A549 (cell line): Measurements from ENCODE around the gene PPP2R2C. TPM values are rescaled to one million over a fixed set of nuclear protein-coding genes. Genes with fewer than 3 reads are reported as not detected.

Source experiments
- ATAC-seq, 2 experiments: fragments of 200-7000 bp in 1 of 2; fragments of >200 bp in 1 of 2; cut with Nextera tagmentation in 1 of 2; cut with Tn5 transposase in 1 of 2; 3 replicates each; pipeline versions ENCODE4 v1.8.0 to v1.9.1; 2018 to 2020; ENCODE audit warnings: mild to moderate bottlenecking in 1 of 2, moderate library complexity in 1 of 2
- CTCF ChIA-PET: fragments of 300-600 bp; sonication (Branson Sonifier 250); formaldehyde crosslinking; extraction: SDS; loops from one replicate; lab custom pipeline; 2021; ENCODE audit warnings: antibody characterized with exemption, inconsistent platforms; lab: Yijun Ruan, JAX
- POLR2A ChIA-PET: fragments of 350-600 bp; formaldehyde crosslinking; extraction: SDS; loops from one replicate; lab custom pipeline; 2021; ENCODE audit warnings: antibody characterized with exemption, inconsistent platforms; lab: Yijun Ruan, JAX
- DNase-seq, 2 experiments: peaks; one replicate each; pipeline versions ENCODE4 v3.0.0 to v3.0.0-alpha.2; 2011 to 2016; ENCODE audit warnings: low read depth in 1 of 2, low spot score in 1 of 2
- FAIRE-seq: peaks from 2 replicates; lab custom pipeline; 2011; peaks lifted over from hg19 to GRCh38; lab: Jason Lieb, UNC
- H3K27ac ChIP-seq, 2 experiments: fragments of >200 bp; sonication (Bioruptor Twin); formaldehyde crosslinking; 3 replicates each; pipeline ENCODE4 v1.5.1; 2016 to 2017
- H3K4me1 ChIP-seq: fragments of >200 bp; sonication (Bioruptor Twin); formaldehyde crosslinking; 3 replicates; pipeline ENCODE4 v1.6.1; 2016
- H3K4me2 ChIP-seq: fragments of >200 bp; sonication (Bioruptor Twin); formaldehyde crosslinking; 3 replicates; pipeline ENCODE4 v1.6.1; 2016
- H3K4me3 ChIP-seq: fragments of >200 bp; sonication (Bioruptor Twin); formaldehyde crosslinking; 3 replicates; pipeline ENCODE4 v1.5.1; 2016
- H3K9me3 ChIP-seq: fragments of >200 bp; sonication (Bioruptor Twin); formaldehyde crosslinking; 3 replicates; pipeline ENCODE4 v1.6.1; 2016
- CBX2 ChIP-seq: fragments of 200-600 bp; sonication (generic); IDR thresholded peaks from 2 replicates; pipeline ENCODE4 v1.6.1; 2016; ENCODE audit warnings: low read depth, mild to moderate bottlenecking, borderline replicate concordance
- CHD4 ChIP-seq: fragments of 200-600 bp; sonication (generic); IDR thresholded peaks from 2 replicates; pipeline ENCODE4 v1.6.1; 2016; ENCODE audit warnings: antibody characterized with exemption, mild to moderate bottlenecking, borderline replicate concordance
- CTCF ChIP-seq: fragments of >200 bp; sonication (Bioruptor Twin); formaldehyde crosslinking; IDR thresholded peaks from 3 replicates; pipeline ENCODE4 v1.5.1; 2016
- FOSL2 ChIP-seq, 2 experiments: fragments of 450-650 bp in 1 of 2; fragments of >200 bp in 1 of 2; sonication (Bioruptor Twin) in 1 of 2; formaldehyde crosslinking; IDR thresholded peaks; 2 replicates each; pipeline versions ENCODE4 v1.5.0 to v1.6.1; 2016 to 2020; ENCODE audit warnings: mild to moderate bottlenecking in 1 of 2, moderate library complexity in 1 of 2
- HEYL ChIP-seq: fragments of 250-450 bp; sonication (Bioruptor Pico); IDR thresholded peaks from 2 replicates; pipeline ENCODE4 v1.8.0; 2021; ENCODE audit warnings: mild to moderate bottlenecking, moderate library complexity
- HOXA7 ChIP-seq: fragments of 250-450 bp; sonication (Bioruptor Pico); IDR thresholded peaks from 2 replicates; pipeline ENCODE4 v1.5.0; 2020; ENCODE audit warnings: mild to moderate bottlenecking, moderate library complexity
- HOXB13 ChIP-seq: fragments of 250-450 bp; sonication (Bioruptor Pico); IDR thresholded peaks from 2 replicates; pipeline ENCODE4 v1.5.0; 2020; ENCODE audit warnings: low read depth, mild to moderate bottlenecking, moderate library complexity
- JUN ChIP-seq, 2 experiments: fragments of >200 bp; sonication (Bioruptor Twin); formaldehyde crosslinking; IDR thresholded peaks; 2 replicates in 1 of 2; 3 replicates in 1 of 2; pipeline ENCODE4 v1.6.1; 2016 to 2017
- PBX3 ChIP-seq: IDR thresholded peaks from 2 replicates; pipeline ENCODE4 v1.6.1; 2012
- PHF8 ChIP-seq: fragments of 200-600 bp; sonication (generic); IDR thresholded peaks from 2 replicates; pipeline ENCODE4 v1.6.1; 2016; ENCODE audit warnings: low read depth, mild to moderate bottlenecking, antibody characterized with exemption, moderate library complexity, borderline replicate concordance
- RAD21 ChIP-seq, 2 experiments: fragments of >200 bp in 1 of 2; sonication (Bioruptor Twin) in 1 of 2; formaldehyde crosslinking in 1 of 2; IDR thresholded peaks in 1 of 2; conservative IDR thresholded peaks in 1 of 2; 2 replicates in 1 of 2; 3 replicates in 1 of 2; pipeline ENCODE4 v1.6.1; 2012 to 2018; ENCODE audit warnings: inconsistent platforms in 1 of 2
- SMC3 ChIP-seq: fragments of >200 bp; sonication (Bioruptor Twin); formaldehyde crosslinking; IDR thresholded peaks from 3 replicates; pipeline ENCODE4 v1.6.1; 2018; ENCODE audit warnings: inconsistent platforms
- SREBF2 ChIP-seq: fragments of 450-650 bp; IDR thresholded peaks from 2 replicates; pipeline ENCODE4 v1.6.1; 2014; ENCODE audit warnings: mild to moderate bottlenecking, moderate library complexity
- TFCP2L1 ChIP-seq: fragments of 250-450 bp; sonication (Bioruptor Pico); IDR thresholded peaks from 2 replicates; pipeline ENCODE4 v1.5.0; 2021; ENCODE audit warnings: mild to moderate bottlenecking
- WGBS: methylation state at CpG from one replicate; pipeline ENCODE4 v1.1.6; 2017; ENCODE audit errors: missing lambda C conversion rate; 5-methylcytosine and 5-hydroxymethylcytosine counted together
- polyA plus RNA-seq, 4 experiments: library from polyadenylated mRNA; depleted of rRNA in 3 of 4; stranded (reverse); fragments of >200 nt; fragmentation: RNase III in 1 of 4; extraction: RNeasy Plus Mini Kit Qiagen cat#74134 plus additional on column Dnase treatment in 1 of 4; gene quantifications; 2 replicates in 3 of 4; 3 replicates in 1 of 4; pipeline ENCODE4 v1.2.3, GENCODE V29; 2011 to 2017
- TF ChIP-seq, protein P1 (sequence below): fragments of 250-450 bp; sonication (Bioruptor Pico); IDR thresholded peaks from 2 replicates; pipeline ENCODE4 v1.5.0; 2021; ENCODE audit warnings: mild to moderate bottlenecking, moderate library complexity, borderline replicate concordance
- TF ChIP-seq, protein P2 (sequence below): fragments of 250-450 bp; sonication (Bioruptor Pico); IDR thresholded peaks from 2 replicates; pipeline ENCODE4 v1.5.0; 2020; ENCODE audit warnings: low read depth, mild to moderate bottlenecking, moderate library complexity
- TF ChIP-seq, protein P3 (sequence below): fragments of 200-600 bp; sonication (generic); IDR thresholded peaks from 2 replicates; pipeline ENCODE4 v1.6.1; 2016; ENCODE audit warnings: antibody characterized with exemption, mild to moderate bottlenecking, moderate library complexity

Gene PPP2R2C
- polyA plus RNA-seq, 2 of the 4 experiments (the other 2 are of a cell fraction): 23.9 to 29.4 TPM

DNA sequence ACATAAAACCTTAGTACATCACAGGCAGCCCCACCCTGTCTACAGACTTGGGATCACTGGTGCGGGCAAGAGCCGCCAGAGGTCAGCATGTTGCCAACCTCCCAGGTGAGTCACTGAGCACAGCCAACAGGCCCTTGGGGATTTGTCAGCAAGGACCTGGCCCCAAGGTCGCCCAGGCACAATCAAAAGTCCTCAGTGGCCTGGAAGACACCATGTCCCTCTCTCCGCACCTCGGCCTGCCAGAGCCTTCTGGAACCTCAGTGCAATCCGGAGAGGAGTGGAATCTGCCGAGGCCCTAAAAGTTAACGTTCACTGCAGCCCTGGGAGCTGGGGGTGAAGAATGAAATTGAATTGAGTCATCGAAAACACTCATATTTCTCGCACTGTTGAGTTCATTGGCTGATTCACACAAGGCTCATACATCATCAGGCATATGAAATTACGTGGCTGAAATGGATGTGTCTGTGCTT is 128.4 kb downstream of the PPP2R2C start (continued):
- TF ChIP-seq CTCF: peak; percentile 52

DNA sequence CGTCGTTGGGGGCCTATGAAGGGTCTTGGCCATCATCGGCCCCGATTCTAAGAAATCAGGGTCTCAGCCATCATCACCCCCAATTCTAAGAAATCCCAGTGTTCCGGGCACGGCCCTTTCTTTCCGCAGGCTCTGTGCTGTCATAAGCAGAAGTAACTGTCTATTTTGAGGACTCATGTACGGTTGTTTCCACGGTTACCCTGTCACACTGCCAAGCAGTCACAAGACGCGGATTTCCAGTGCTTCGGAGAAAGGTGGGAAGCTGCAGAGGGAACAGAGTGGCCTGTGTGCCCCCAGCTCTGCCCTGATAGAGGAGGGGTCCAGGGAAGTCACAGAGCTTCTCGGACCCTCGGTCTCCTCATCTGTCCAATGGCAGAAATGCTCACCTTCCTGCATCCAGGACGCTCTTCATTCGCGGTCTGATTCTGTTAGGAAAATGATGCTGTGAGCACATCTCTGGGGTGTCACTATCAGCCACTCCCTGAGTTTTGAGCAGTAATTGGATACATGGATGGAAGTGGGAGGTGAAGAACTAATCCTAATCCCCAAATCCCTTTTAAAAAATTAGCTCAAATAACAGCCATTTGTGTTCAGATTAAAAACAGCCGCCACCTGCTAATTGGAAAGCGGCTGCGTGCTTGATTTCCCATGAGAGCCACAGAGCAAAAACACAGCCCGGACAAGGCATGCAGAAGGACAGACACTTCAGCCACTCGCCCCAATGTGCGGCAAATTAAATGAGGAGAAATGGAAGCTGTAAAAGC is 129.7 kb downstream of the PPP2R2C start:
- FAIRE-seq: no peak
- POLR2A ChIA-PET: no interaction called here
- Histone ChIP-seq H3K4me3 (no peak overlapping the region), H3K9me3 (no peaks in the 10 kb centered on the region), H3K27ac (peak overlapping the region; percentile 73 to 87; a peak in 4 of 6 replicates)
- no peak for ATAC-seq
- TF ChIP-seq, protein P1, sequence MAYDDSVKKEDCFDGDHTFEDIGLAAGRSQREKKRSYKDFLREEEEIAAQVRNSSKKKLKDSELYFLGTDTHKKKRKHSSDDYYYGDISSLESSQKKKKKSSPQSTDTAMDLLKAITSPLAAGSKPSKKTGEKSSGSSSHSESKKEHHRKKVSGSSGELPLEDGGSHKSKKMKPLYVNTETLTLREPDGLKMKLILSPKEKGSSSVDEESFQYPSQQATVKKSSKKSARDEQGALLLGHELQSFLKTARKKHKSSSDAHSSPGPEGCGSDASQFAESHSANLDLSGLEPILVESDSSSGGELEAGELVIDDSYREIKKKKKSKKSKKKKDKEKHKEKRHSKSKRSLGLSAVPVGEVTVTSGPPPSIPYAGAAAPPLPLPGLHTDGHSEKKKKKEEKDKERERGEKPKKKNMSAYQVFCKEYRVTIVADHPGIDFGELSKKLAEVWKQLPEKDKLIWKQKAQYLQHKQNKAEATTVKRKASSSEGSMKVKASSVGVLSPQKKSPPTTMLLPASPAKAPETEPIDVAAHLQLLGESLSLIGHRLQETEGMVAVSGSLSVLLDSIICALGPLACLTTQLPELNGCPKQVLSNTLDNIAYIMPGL (CRISPR knock-in tag): no peak
- TF ChIP-seq PBX3: no peak
- no peak for TF ChIP-seq PHF8
- no peak for TF ChIP-seq HEYL
- no peak for TF ChIP-seq SMC3
- no peak for TF ChIP-seq CHD4
- TF ChIP-seq RAD21 (conservative IDR thresholded peaks at IDR 0.05 in 1 of 2, IDR thresholded peaks at IDR 0.05 in 1 of 2): no peak
- no peak for TF ChIP-seq TFCP2L1 (CRISPR knock-in tag)
- TF ChIP-seq HOXB13 (CRISPR knock-in tag): no peak
- TF ChIP-seq, protein P2, sequence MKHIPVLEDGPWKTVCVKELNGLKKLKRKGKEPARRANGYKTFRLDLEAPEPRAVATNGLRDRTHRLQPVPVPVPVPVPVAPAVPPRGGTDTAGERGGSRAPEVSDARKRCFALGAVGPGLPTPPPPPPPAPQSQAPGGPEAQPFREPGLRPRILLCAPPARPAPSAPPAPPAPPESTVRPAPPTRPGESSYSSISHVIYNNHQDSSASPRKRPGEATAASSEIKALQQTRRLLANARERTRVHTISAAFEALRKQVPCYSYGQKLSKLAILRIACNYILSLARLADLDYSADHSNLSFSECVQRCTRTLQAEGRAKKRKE (CRISPR knock-in tag): no peak
- TF ChIP-seq, protein P3, sequence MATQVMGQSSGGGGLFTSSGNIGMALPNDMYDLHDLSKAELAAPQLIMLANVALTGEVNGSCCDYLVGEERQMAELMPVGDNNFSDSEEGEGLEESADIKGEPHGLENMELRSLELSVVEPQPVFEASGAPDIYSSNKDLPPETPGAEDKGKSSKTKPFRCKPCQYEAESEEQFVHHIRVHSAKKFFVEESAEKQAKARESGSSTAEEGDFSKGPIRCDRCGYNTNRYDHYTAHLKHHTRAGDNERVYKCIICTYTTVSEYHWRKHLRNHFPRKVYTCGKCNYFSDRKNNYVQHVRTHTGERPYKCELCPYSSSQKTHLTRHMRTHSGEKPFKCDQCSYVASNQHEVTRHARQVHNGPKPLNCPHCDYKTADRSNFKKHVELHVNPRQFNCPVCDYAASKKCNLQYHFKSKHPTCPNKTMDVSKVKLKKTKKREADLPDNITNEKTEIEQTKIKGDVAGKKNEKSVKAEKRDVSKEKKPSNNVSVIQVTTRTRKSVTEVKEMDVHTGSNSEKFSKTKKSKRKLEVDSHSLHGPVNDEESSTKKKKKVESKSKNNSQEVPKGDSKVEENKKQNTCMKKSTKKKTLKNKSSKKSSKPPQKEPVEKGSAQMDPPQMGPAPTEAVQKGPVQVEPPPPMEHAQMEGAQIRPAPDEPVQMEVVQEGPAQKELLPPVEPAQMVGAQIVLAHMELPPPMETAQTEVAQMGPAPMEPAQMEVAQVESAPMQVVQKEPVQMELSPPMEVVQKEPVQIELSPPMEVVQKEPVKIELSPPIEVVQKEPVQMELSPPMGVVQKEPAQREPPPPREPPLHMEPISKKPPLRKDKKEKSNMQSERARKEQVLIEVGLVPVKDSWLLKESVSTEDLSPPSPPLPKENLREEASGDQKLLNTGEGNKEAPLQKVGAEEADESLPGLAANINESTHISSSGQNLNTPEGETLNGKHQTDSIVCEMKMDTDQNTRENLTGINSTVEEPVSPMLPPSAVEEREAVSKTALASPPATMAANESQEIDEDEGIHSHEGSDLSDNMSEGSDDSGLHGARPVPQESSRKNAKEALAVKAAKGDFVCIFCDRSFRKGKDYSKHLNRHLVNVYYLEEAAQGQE: no peak
- TF ChIP-seq SREBF2: no peak
- no peak for TF ChIP-seq JUN (IDR thresholded peaks at IDR 0.05)
- no peak for TF ChIP-seq HOXA7 (CRISPR knock-in tag)
- TF ChIP-seq CBX2: no peak
- TF ChIP-seq FOSL2 (IDR thresholded peaks at IDR 0.05): no peak
- TF ChIP-seq FOSL2 (CRISPR knock-in tag; IDR thresholded peaks at IDR 0.05): no peak
- TF ChIP-seq, all 56 proteins: peak for 0
- CTCF ChIA-PET: interaction anchor here (0.7 to 9.1 kb wide), 7 partner anchors 10 to 345 kb away, joined by 3 to 82 read pairs (median 8); no protein-coding TSS in a partner anchor
- Histone ChIP-seq H3K4me1 (peaks cover 20% of the 10 kb centered on the region), H3K4me2 (0 out of 3 replicates have a peak overlapping the region, but pooled peaks have one; percentile 74)
- WGBS: 89% methylated on average over 23 of the region's 23 CpGs
- peak in 1 of 2 experiments; percentile 24 for DNase-seq
